Mesodermal cell (in vitro differentiated cells): ENCODE measurements around the gene TP53BP2.

ENCODE experiments used
- H3K27ac ChIP-seq: 2 replicates; pipeline ENCODE4 v1.7.0; 2013; ENCODE audit warnings: mild to moderate bottlenecking, low read depth, low read length, moderate library complexity; ENCODE audit not compliant: severe bottlenecking
- H3K36me3 ChIP-seq: 2 replicates; pipeline ENCODE4 v1.7.1; 2013; ENCODE audit warnings: mild to moderate bottlenecking, low read length, moderate library complexity; ENCODE audit not compliant: control insufficient read depth, insufficient read depth
- H3K4me1 ChIP-seq: one replicate; pipeline ENCODE4 v1.7.1; 2013; ENCODE audit warnings: mild to moderate bottlenecking, low read length; ENCODE audit not compliant: insufficient read depth, control insufficient read depth, poor library complexity, severe bottlenecking
- H3K4me3 ChIP-seq: 2 replicates; pipeline ENCODE4 v1.7.0; 2013; ENCODE audit warnings: low read length, control low read depth, mild to moderate bottlenecking; ENCODE audit not compliant: insufficient read depth, poor library complexity, severe bottlenecking; ENCODE audit errors: extremely low read depth
- H3K9me3 ChIP-seq: 2 replicates; pipeline ENCODE4 v1.7.1; 2013; ENCODE audit warnings: mild to moderate bottlenecking, low read length, moderate library complexity; ENCODE audit not compliant: control insufficient read depth
- WGBS, 2 experiments: methylation state at CpG; one replicate each; pipeline ENCODE4 v1.1.5; 2013; ENCODE audit warnings: missing lambda C conversion rate in 2 of 2; ENCODE audit not compliant: insufficient coverage in 2 of 2; 5-methylcytosine and 5-hydroxymethylcytosine counted together

Gene TP53BP2

DNA sequence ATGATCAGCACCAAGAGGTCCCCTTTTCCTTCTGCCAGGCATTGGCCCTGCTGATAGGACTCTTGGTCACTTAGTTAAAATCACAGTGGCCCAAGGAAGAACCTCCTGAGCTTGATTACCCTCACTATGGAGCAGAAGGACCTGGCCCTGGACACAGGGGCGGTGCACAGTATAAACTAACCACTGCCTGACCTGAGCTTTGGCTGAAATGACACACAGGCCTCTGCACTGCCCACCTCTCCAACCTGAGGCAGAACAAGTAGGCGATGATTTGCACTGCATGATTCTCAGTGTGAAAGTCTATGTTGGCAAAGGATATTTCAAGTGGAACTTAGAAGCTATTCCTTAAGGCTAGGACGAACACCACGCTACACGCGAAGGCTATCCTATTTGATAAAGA is 84.9 kb downstream of the TP53BP2 start:
- H3K4me1 ChIP-seq: peaks cover 43% of the 10 kb centered on the region
- H3K4me3 ChIP-seq: no peak overlapping the region
- WGBS, 2 experiments: 76 to 100% methylated on average over 1 to 2 of the region's 6 CpGs
- H3K27ac ChIP-seq: peak overlapping the region; percentile 3
- no peaks in the 10 kb centered on the region for H3K9me3 ChIP-seq
- peaks cover 98% of the 10 kb centered on the region for H3K36me3 ChIP-seq

DNA sequence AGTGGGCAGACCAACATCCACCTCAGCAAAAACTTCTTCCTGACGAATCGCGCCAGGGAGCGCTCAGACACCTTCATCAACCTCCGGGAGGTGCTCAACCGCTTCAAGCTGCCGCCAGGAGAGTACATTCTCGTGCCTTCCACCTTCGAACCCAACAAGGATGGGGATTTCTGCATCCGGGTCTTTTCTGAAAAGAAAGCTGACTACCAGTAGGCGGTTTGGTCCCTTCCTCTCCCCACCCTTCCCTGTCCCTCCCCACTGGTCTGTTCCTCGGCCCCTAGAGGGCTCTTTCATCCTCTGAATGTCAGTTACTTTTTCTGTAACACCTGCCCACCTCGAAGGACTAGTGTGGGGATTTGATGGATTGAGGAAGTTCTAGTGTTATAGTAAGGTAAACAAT is 86.5 kb downstream of the TP53BP2 start:
- Histone ChIP-seq H3K27ac (no peak overlapping the region), H3K4me3 (no peak overlapping the region), H3K9me3 (no peaks in the 10 kb centered on the region), H3K4me1 (peaks cover 36% of the 10 kb centered on the region), H3K36me3 (peaks cover 98% of the 10 kb centered on the region)
- 89 to 91% methylated on average over 12 to 13 of the region's 13 CpGs for WGBS, 2 experiments

- Histone ChIP-seq H3K4me1 (peaks cover 31% of the 10 kb centered on the region), H3K27ac (no peak overlapping the region), H3K36me3 (peaks cover 98% of the 10 kb centered on the region), H3K4me3 (no peak overlapping the region), H3K9me3 (no peaks in the 10 kb centered on the region)
- 95 to 98% methylated on average over 4 to 6 of the region's 9 CpGs for WGBS, 2 experiments
These were observed 87.0 kb downstream of the TP53BP2 start for GRCh38 chr1:223758734-223759133.

- peaks cover 29% of the 10 kb centered on the region for H3K4me1 ChIP-seq
- H3K27ac ChIP-seq: no peak overlapping the region
- no peak overlapping the region for H3K4me3 ChIP-seq
- WGBS, 2 experiments: 91 to 95% methylated on average over 14 to 19 of the region's 20 CpGs
- peaks cover 98% of the 10 kb centered on the region for H3K36me3 ChIP-seq
- H3K9me3 ChIP-seq: no peaks in the 10 kb centered on the region
These were observed 88.7 kb downstream of the TP53BP2 start for GRCh38 chr1:223756806-223757700.

DNA sequence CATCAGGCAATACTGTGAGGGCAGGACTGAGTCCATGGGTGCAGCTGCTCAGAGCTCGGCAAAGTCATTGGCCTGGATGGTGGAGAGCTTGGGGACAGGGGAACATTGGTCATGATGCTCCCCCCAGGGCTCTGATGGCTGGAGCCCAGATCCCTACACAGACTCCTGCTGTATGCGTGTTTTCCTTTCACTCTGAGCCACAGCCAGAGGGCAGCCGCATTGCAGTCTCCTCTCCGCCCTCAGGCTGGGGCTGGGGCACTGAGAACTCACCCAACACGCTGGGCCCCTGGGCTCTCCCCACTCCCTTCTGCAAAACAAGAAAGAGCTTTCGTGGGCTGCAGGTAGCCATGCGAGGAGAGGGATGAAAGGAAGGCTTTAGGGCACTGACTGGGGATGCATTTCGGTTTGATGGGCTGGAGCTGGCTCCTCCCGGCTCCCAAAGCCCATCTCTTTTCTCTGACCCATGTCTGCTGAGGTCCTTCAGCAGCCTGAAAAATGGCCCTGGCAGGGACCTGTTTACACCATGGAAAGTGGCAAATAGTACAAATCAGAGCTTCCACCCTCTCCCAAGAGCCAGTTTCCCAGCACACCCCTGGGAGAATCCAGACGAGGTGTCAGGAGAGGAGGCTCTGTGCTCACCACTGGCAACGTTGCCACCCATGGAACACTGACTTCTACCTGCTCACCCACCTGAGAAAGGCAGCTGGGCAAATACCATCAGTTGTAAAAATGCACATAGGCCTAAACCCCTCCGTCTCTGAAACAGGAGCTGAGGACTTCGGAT is 89.6 kb downstream of the TP53BP2 start:
- peaks cover 98% of the 10 kb centered on the region for H3K36me3 ChIP-seq
- WGBS, 2 experiments: 90 to 99% methylated on average over 11 to 12 of the region's 13 CpGs
- peaks cover 24% of the 10 kb centered on the region for H3K4me1 ChIP-seq
- H3K4me3 ChIP-seq: no peak overlapping the region
- H3K27ac ChIP-seq: no peak overlapping the region
- no peaks in the 10 kb centered on the region for H3K9me3 ChIP-seq

DNA sequence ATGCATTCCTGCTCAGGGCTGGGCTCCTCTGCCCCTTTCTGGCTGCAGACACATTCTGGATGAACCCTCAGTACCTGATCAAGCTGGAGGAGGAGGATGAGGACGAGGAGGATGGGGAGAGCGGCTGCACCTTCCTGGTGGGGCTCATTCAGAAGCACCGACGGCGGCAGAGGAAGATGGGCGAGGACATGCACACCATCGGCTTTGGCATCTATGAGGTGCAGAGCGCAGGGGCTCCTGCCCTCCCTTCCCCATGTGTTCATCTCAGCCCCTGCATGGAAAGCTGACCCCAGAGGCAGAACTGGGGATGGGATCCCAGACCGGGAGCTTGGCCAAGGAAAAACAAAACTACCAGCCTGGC is 90.3 kb downstream of the TP53BP2 start:
- WGBS, 2 experiments: 90 to 99% methylated on average over 9 of the region's 9 CpGs
- Histone ChIP-seq H3K36me3 (peaks cover 98% of the 10 kb centered on the region), H3K4me3 (no peak overlapping the region), H3K4me1 (peaks cover 17% of the 10 kb centered on the region), H3K27ac (no peak overlapping the region), H3K9me3 (no peaks in the 10 kb centered on the region)

DNA sequence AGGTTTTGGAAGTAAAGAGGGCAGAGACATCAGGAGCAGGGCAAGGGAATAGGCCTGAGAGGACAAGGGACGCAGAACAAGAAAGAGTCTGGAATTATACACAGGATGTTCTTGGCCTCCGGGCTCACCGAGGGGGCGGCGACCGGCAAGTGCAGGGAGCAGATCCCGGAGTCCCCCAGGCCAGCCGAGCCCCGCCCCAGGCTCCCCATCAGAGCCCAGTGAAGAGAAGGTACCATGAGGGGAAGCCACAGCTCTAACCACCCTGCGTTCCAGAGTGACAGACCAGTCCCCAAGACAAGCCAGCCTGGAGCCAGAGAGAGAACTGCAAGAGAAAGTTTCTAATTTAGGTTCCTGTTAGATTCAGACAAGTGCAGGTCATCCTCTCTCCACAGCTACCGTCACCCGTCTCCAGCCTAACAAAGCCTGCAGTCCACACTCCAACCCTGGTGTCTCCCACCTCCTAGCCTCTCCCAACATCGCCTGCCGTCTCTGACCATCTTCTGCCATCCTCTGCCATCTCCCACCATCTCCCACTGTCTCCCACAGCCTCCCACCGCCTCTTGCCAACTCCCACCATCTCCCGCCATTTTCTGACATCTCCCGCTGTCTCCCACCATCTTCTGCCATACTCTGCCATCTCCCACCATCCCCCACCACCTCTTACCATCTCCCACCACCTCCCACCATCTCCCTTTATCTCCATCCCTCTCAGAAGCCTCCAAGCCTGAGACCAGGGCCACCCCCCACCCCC is 90.9 kb downstream of the TP53BP2 start:
- Histone ChIP-seq H3K4me1 (peaks cover 13% of the 10 kb centered on the region), H3K36me3 (peaks cover 98% of the 10 kb centered on the region), H3K27ac (no peak overlapping the region), H3K9me3 (no peaks in the 10 kb centered on the region), H3K4me3 (no peak overlapping the region)
- 97 to 98% methylated on average over 15 to 17 of the region's 17 CpGs for WGBS, 2 experiments

DNA sequence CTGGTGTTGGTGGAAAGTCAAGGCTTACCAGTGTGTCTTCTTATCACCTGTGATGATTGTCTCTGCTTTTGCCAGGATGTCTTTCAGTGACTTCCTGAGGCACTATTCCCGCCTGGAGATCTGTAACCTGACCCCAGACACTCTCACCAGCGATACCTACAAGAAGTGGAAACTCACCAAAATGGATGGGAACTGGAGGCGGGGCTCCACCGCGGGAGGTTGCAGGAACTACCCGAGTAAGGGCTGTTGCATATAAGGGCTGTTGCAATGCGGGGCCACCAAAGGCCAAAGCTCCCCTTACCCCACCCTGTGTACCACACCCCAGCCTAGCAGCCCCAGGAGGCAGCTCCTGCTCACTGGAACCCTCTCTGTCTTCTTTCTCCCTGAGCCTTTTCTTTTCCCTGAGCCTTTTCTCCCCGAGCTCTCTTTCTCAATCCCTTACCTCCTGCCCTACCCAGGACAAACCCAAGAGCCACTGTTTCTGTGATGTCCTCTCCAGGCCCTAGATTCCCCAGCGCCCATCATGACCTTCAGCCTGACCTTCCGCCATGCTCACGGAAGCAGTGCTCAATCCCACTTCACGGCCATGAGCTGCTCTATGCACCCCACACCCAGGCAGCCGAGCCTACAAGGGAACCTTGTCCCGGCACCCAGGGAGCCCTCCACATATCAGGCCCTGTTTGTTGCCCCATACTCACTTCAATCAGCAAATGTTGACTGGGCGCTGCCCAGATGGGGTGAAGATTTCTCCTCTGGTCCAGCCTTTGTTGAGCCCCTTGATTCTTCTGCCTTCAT is 92.8 kb downstream of the TP53BP2 start:
- Histone ChIP-seq H3K36me3 (peaks cover 94% of the 10 kb centered on the region), H3K9me3 (no peaks in the 10 kb centered on the region), H3K4me3 (no peak overlapping the region), H3K27ac (no peak overlapping the region), H3K4me1 (peaks cover 16% of the 10 kb centered on the region)
- WGBS, 2 experiments: 81 to 90% methylated on average over 10 to 14 of the region's 15 CpGs

DNA sequence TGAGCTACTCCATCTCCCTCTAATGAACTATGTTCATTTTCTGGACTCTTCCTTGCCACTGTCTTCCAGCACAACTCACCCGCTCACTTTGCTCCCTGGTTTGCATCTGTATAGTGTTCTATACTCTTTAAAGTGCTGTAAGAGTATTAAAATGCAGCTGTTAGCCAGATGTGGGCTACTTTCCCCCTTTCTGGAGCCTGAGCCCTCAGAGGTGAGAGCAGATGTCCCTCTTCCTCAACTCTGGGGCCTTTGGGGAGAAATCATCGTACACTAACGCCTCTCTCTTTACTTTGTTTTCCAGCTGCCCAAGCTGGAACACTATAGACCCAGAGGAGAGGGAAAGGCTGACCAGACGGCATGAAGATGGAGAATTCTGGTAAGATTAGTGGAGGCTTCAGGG is 94.1 kb downstream of the TP53BP2 start:
- H3K36me3 ChIP-seq: peaks cover 96% of the 10 kb centered on the region

More for the DNA sequence above, 94.1 kb downstream of the TP53BP2 start:
- 92 to 100% methylated on average over 1 to 3 of the region's 4 CpGs for WGBS, 2 experiments
- H3K4me3 ChIP-seq: no peak overlapping the region
- H3K9me3 ChIP-seq: no peaks in the 10 kb centered on the region
- peaks cover 27% of the 10 kb centered on the region for H3K4me1 ChIP-seq
- no peak overlapping the region for H3K27ac ChIP-seq
